HuH-7 (cell line): ENCODE data around the gene CAMTA1.
"Not testable (repeated sequence)": the region's sequence is repeated elsewhere in the genome, so short reads cannot be mapped to it uniquely, and the experiment has no call there.

Source experiments
- DNase-seq: peaks from one replicate; pipeline ENCODE4 v3.0.0; 2011; ENCODE audit warnings: low spot score

CAMTA1 gene

DNA sequence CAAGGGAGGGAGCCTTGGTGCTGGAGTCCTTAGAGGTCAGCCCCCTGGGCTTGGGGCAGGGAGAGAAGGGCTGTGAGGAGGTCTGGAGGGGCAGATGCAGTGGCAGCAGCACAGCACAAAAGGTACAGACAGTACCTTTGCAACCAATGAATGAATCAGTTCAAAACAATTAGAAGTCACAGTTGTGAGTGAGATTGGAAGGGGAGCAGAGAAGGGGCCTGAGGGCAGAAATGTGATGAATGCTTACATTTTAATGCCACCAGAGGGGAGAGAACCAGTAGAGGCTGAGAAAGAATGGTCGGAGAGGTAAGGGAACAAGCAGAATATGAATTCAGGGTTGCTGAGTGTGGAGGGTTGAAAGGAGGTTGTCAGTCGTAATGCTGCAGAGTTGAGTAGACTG, 24.2 kb downstream of the CAMTA1 start:
- DNase-seq: no peak

- not testable (repeated sequence) for DNase-seq
Observed at GRCh38 chr1:6810146-6810734, 25.0 kb downstream of the CAMTA1 start.

DNA sequence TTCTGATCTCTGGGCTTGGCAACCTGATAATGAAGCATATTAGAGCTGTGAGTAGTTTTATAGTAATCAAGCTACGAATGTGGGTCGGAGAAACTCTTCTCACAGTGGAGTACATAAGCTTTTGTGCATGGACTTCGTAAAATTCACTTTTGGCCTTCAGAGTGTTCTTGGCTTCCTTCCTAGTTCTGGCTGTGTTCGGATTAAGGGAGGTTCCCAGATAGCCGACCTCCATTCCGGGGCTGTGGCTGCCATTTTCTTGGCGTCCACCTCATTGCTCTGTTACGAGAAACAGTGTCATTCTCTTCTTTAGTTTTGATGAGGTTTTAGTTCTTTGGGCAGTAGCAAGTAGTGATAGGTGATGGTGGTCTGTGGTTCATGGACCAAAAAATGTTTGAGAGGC, 26.3 kb downstream of the CAMTA1 start:
- DNase-seq: no peak

DNA sequence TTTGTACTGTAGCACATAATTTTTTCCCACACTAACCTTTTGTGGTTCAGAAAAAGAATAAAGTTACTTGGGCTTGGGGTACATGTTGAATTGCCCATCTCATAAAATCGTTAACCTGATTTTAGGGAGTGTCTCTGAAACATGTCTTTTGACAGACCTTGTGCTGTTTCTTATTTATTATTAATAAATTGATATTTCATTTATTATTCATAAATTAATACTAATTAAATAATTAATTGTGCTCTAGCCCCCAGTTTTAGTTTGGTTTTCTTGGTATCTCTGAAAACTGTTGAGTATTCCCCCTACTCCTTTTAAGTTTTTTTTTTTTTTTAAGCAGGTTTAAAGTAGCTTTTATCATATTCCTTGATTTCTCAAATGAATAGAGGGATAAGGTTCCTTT, 27.9 kb downstream of the CAMTA1 start:
- no peak for DNase-seq

GRCh38 chr1:6815726-6816125, 30.5 kb downstream of the CAMTA1 start:
- DNase-seq: no peak

DNA sequence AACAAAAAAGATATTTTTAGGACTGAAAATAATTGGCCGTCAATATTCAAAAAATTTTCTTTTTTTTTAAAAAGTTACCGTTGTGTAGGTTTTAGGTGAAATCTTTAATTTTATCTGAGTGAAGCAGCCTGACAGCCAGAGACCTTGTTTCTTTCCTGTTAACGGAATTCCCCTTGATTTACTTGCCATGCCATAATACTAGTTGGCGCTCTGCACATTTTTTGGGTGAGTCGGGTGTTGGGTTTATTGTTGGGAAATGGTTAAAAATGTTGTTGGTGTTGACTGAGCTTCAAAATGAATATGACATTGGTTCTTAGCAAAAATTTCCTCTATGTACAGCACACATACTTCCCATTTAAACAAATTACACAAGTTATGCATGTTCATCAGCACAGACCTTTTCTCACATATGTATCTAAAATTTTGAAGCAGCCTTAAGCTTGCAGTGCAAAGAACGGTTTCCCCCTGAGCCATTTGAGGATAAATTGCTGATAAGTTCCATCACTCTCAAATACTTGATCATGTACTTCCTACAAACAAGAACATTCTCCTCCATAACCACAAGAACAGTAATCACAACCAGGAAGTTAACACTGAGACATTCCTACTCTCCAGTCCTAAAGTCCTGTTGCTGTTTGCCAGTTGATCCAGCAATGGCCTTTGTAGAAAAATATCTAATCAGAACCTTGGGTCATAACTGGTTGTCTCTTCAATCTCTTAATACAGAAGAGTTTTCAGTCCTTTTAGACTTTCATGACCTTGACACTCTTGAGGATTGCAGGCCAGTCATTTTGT, 34.2 kb downstream of the CAMTA1 start:
- DNase-seq: no peak

DNA sequence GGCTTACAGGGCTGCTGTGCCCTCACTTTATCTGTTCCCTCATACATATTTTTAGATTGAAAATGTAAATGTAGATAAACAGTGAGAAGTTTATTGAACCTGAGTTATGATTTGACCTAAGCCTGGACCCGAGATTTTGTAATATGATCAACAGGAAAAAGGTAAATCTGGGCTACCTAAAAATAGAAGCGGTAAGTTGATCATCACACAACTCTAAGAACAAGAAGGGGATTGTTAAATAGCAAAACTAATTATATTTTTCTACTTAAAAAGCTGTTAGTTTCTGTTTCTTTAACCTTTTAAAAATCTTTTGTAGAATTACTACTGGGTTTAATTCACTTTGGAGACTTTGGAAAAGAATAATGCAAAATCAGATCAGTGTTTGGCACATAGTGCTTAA, 35.6 kb downstream of the CAMTA1 start:
- DNase-seq: no peak

GRCh38 chr1:6822530-6823359, 37.5 kb downstream of the CAMTA1 start:
- DNase-seq: peak; percentile 35

DNA sequence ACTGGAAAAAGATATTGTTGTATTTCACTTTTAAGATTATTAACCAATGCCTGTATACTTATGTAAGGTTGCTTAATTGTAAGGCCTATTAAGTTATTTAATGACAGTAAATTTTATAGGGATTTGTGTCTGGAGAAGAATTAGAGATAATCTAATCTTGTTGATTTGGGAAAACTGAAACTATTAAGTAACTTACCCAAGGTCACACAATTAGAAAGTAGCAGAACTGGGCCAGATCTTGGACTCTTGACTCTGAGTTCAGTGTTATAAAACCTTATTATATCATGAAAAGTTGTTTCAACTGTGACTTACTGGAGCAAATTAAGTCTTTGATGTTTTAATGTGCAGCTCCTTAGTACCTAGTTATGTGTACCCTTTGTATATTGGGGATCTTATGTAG, 38.5 kb downstream of the CAMTA1 start:
- no peak for DNase-seq

DNA sequence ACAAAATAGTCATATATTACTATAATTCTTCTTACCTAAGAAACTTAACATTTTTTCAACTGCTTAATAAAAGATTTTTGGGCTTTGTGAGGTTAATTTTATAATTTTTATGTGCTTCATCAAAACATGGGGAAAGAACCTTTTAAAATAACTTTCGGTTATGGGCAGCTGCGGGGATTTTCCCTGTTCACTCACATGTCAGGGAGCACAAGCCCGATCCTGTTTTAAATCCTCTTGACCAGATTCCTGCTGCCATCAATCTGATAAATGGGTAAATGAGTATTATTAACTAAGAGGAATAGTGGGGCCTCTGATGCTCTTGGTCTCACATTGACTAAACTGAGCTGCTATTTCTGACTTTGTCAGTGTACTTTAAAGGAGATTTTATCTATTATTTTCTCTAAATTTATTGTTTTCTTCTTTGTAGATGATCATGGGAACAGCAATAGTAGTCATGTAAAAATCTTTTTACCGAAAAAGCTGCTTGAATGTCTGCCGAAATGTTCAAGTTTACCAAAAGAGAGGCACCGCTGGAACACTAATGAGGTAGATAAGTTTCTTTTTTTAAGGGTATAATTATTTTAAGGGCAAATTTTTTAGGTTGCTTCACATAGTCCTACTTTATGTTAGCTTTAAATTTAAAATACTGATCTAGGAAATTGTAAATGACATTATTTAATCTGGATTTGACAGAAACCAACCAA, 39.6 kb downstream of the CAMTA1 start:
- no peak for DNase-seq

DNA sequence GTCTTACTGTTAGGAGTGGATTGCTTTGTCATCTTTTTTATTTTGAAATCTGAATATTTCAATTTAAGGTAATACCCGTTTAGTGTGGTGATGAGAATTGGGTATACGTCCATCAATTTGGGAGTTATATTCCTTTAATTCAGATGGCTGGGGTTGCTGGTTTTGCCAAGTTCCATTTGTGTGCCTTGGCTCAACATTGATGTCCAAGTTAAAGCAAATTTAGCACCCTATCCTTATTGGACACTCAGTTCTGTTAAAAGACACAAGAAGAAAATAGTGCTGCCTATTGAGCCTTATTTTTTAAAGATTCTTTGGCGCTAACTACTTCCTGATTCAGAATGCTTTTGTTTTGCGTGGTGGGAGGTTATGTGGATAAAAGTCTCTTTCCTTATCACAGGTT, 40.6 kb downstream of the CAMTA1 start:
- DNase-seq: no peak

DNA sequence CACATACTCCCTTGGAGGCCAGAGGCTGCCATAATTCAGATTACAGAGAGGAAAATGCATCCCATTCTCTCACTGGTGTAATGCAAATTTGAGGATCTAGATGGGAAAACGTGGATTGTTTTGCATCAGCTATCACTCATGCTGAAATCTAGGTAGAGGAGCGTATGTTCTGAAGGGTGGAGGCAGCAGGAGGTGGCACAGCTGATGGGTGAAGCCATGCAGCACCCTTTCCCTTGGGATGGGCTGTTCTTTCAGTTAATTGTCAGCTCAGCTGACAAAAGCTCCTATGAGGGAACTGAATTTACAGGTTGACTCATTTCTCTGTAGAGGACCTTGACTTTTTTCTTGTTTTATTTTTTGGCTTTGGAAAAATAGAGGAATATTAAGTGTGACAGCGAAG, 41.8 kb downstream of the CAMTA1 start:
- DNase-seq: no peak

GRCh38 chr1:6827630-6828165, 42.4 kb downstream of the CAMTA1 start:
- no peak for DNase-seq

DNA sequence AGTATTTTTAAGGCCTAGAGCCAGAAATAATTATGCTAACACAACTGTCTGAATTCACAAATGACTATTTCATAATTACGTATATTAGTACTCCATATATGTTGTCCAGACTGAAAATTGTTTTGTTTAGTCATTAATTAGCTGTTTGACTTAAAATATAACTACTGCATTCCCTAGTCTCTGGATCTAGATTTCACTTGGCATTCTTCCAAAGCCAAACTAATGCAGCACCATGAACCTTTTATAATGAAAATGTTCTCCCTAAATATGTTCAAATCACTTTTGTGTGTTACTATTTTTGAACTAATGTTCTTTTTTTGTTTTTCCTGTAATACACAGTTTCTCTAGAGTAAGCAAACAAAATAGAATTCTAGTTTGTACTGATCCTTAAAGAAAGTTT, 46.1 kb downstream of the CAMTA1 start:
- DNase-seq: no peak

GRCh38 chr1:6832006-6832405, 46.8 kb downstream of the CAMTA1 start:
- DNase-seq: not testable (repeated sequence)

DNA sequence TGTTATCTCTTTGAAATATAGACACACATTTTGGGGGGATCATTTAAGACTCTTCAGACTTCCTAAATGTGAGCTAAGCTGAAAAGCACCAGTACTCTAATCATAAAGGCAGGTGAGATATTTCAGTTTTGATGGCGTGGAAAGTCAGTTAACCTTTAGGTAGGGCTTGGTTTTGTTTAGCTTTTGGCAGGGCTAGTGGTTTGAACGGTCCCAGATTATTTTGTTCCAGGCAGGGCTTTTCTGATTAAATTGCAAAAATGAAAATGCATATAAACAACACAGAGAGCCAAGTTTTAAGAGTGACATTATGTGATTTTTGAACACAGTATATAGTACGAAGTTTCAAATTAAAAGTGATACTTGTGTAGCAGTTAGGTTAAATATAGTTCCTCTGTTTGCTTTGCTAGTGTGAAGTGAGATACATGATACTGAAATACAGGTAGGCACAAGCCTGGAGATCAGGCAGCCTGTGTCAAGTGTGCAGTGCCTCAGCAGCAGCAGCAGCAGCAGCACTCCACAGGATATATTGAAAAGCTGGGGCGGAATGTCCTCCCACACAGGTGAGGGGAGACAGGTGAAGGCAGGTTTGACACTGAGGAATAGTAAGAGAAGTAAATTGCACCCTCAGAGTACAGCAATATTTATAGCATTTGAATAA, 47.4 kb downstream of the CAMTA1 start:
- no peak for DNase-seq

DNA sequence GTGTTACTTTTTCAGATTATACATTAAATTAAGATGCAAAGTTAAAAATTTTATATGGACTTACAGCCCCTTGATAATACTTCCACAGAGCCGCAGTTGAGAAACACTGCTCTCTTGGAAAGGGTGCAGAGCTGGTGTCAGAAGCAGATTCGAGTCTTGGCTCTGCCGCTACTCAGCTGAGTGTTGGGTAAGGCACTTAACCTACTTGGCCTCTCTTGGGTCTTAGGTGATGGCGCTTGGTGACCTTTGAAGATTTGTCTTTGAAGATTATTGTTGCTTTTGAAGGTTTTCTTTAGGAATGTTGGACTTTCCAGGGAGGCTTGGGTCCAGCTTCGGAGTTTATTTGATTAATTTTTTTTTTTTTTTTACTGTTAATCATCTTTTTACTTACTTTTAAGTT, 48.5 kb downstream of the CAMTA1 start:
- DNase-seq: no peak

DNA sequence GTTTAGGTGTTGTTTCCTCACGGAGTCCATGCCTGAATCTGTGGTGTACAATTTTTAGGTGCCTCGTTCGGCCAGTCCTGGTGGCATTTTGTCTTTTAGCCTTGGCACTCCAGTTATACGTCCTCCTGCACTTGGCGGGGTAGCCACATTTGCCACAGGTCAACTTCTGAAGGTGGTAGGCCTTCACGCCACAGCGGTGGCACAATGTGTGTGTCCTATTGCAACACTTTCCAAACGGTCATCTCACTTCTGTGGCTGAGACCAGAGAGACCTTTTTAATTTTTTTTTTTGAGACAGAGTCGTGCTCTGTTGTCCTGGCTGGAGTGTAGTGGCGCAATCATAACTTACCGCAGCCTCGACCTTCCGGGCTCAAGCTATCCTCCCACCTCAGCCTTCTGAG, 49.1 kb downstream of the CAMTA1 start:
- DNase-seq: no peak

DNA sequence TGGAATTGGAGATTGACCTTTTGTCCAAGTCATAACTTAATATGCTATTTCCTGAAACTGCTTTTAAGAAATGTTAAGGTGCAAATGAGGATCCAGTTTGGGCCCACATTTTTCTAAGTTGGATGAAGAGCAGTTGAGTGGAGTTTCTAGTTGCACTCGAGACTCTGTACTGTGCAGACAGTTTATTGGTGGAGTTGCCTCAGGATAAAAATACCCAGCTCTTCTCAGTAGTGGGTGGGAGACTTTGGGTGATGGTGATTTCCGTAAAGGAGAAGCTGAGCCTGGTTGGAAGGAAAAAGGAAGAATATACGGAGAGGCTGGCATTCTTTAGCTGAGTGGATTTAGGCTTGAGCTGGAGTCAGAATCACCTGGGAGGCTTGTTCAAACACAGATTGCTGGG, 49.9 kb downstream of the CAMTA1 start:
- DNase-seq: no peak

- DNase-seq: no peak
Observed at GRCh38 chr1:6842301-6842700, 57.0 kb downstream of the CAMTA1 start.

- DNase-seq: not testable (repeated sequence)
Observed at GRCh38 chr1:6845786-6846185, 60.5 kb downstream of the CAMTA1 start.

- DNase-seq: no peak
Observed at GRCh38 chr1:6848816-6849215, 63.6 kb downstream of the CAMTA1 start.
